Measurements from ENCODE around the gene WDR62.
"Not testable (repeated sequence)": the region's sequence is repeated elsewhere in the genome, so short reads cannot be mapped to it uniquely, and the experiment has no call there.

Gene WDR62

GRCh38 chr19:36113425-36113824 is 58.7 kb downstream of the WDR62 start:
- no peak for DNase-seq

- peak; percentile 17 for DNase-seq
These were observed 59.4 kb downstream of the WDR62 start for GRCh38 chr19:36113894-36114720.

GRCh38 chr19:36114721-36115452 is 60.2 kb downstream of the WDR62 start, which contains the start of gene POLR2I:
TSS of gene POLR2I (minus strand) at chr19:36114875. CDS start at chr19:36114856, 19 bp downstream.
- peak; percentile 99 for DNase-seq

GRCh38 chr19:36115453-36116343 is 61.0 kb downstream of the WDR62 start, which contains the start of gene TBCB:
TSS of gene TBCB (plus strand) at chr19:36115468. CDS start at chr19:36115561, 93 bp downstream.
- DNase-seq, result peak; percentile 97

- DNase-seq, result no peak
These were observed 61.6 kb downstream of the WDR62 start for GRCh38 chr19:36116344-36116637.

- no peak for DNase-seq
These were observed 65.6 kb downstream of the WDR62 start for GRCh38 chr19:36120092-36120983.

- no peak for DNase-seq
These were observed 66.3 kb downstream of the WDR62 start for GRCh38 chr19:36120984-36121358.

GRCh38 chr19:36121486-36122124 is 66.9 kb downstream of the WDR62 start:
- no peak for DNase-seq

- no peak for DNase-seq
These were observed 70.9 kb downstream of the WDR62 start for GRCh38 chr19:36125557-36125956.

- DNase-seq, result no peak
These were observed 73.7 kb downstream of the WDR62 start for GRCh38 chr19:36128392-36128736.

- peak; percentile 21 for DNase-seq
These were observed 76.5 kb downstream of the WDR62 start for GRCh38 chr19:36131221-36131620.

GRCh38 chr19:36134867-36135266 is 80.2 kb downstream of the WDR62 start:
- not testable (repeated sequence) for DNase-seq

GRCh38 chr19:36136964-36137686 is 82.4 kb downstream of the WDR62 start:
- DNase-seq, result peak; percentile 26

- DNase-seq, result no peak
These were observed 84.4 kb downstream of the WDR62 start for GRCh38 chr19:36139120-36139472.

- DNase-seq, result peak; percentile 95
These were observed 85.0 kb downstream of the WDR62 start, which contains the start of gene CAPNS1 for GRCh38 chr19:36139473-36140303. TSS of gene CAPNS1 (plus strand) at chr19:36140066. CDS start at chr19:36141012, 946 bp downstream.

GRCh38 chr19:36140304-36141038 is 85.8 kb downstream of the WDR62 start:
- peak; percentile 47 for DNase-seq

GRCh38 chr19:36141039-36141927 is 86.6 kb downstream of the WDR62 start:
- DNase-seq, result peak; percentile 86

GRCh38 chr19:36142046-36142445 is 87.3 kb downstream of the WDR62 start:
- no peak for DNase-seq
